DMS79 (cell line): ENCODE results near the gene ZDHHC3.

Experiments used
- DNase-seq: peaks from one replicate; lab custom pipeline; 2025; lab: John Stamatoyannopoulos, UW

Gene ZDHHC3, protein sequence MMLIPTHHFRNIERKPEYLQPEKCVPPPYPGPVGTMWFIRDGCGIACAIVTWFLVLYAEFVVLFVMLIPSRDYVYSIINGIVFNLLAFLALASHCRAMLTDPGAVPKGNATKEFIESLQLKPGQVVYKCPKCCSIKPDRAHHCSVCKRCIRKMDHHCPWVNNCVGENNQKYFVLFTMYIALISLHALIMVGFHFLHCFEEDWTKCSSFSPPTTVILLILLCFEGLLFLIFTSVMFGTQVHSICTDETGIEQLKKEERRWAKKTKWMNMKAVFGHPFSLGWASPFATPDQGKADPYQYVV

DNA sequence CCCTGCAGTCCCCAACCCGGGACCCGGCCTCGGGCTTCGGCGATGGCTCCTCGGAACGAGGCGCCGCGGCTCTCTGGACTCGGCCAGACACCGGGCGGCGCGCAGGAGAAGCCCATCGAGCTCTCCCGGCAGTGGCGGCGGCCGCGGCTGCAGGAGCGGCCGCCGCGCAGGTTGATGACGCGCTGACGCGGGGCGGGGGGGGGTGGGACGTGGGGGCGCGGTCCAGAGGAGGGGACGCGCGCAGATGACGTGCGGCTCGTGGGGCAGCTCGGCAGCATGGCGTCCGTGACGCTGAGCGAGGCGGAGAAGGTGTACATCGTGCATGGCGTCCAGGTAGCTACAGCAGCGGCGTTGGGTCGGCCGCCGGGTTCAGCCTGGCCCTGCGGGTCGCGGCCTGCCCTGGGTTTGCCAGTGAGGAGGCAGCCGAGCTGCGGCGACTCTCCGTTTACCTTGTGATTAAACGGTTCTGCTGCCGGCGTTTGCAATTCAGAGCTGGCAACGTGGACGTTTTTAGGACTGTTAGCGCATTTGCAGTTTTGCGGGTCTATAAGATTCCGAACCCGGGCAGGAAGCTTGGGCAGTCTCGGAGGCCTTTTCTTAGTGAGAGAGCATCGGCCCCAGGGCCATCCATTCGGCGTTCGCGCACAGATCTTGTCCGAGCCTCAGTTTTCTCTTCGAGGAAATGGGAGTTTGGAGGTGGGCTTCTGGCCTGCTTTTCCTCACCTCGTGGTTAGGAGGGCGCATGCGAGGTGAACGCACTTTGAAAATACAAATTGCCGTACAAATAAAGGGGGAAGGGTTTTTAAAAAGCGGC, at the start of gene ZDHHC3, which contains the start of gene EXOSC7:
Gene ZDHHC3 (minus strand): TSS at position 173 of the 814 bp plus-strand sequence. CDS start 16,738 bp downstream, outside the sequence.
Gene EXOSC7 (plus strand): TSS at position 243 of the 814 bp plus-strand sequence. CDS start 34 bp downstream, at position 277.
- peak; percentile 25 for DNase-seq

DNA sequence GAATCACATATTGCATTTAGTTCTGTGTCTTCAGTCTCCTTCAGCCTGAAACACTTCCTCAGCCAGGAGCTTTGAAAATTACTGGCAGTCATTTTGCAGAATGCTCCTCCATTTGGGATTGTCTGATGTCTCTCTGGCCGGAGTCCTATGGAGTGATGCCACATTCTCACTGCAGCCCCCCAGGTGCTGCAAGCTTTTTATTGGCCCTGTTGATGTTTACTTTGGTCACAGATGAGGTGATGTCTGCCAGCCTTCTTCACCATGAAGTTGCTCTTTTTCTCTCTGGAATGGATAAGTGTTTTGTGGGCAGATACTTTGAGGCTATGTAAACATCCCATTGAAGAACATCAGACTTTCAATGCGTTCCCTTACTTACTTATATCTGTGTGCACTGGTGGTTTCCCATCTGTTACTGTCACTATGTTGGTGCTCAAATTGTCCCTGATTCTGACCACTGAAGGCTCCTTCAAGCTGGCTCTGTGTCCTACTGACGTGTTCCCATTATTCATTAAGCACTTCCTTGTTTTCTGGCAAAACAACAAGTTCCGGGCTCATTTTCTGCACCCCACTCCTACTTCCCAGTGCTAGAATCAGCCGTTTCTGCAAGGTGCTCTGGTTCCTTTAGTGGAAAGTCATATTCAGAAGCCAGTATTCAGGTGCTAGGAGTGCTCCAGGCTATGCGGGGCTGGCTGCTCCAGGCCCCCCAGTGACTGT, 48.7 kb upstream of the ZDHHC3 start:
- no peak for DNase-seq

DNA sequence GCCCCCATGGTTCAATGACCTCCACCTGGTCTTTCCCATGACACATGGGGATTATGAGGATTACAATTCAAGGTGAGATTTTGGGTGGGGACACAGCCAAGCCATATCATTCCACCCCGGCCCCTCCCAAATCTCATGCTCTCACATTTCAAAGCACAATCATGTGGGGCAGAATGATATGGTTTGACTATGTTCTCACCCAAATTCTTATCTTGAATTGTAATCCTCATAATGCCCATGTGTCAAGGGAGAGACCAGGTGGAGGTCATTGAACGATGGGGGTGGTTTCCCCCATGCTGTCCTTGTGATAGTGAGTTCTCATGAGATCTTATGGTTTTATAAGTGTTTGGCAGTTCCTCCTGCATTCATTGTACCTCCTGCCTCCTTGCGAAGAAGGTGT, 47.7 kb upstream of the ZDHHC3 start:
- DNase-seq = no peak

DNA sequence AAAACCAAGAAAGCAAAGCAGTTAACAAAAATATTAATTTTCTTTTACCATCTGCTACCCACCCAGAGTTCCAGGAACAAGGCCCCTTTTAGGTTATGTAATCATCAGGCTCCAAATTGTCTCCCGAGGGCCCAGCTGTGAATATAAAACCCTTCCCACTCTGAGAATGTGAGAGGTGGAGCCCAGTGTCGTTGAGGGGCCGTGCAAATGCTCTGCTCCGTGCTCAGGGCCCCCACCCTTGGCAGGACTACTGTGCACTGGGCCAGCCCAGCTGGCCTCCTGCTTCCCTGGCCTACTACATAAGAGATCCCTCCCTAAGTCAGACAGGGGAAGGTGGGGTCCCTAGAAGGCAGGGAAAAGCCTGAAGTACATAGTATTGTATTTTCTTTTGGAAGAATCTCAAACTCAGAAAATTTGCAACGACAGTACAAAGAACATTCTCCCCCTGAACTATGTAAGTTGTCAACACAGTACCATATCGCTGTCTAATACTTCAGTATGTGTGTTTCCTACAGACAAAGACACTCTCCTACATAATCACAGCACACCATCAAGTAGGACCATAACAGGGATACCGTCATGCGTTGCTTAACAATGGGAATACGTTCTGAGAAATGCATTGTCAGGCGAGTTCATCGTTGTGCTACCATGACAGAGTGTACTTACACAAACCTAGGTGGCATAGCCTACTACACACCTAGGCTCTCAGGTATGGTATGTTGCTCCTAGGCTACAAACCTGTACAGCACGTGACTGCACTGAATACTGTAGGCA, 45.7 kb upstream of the ZDHHC3 start:
- DNase-seq = no peak

DNA sequence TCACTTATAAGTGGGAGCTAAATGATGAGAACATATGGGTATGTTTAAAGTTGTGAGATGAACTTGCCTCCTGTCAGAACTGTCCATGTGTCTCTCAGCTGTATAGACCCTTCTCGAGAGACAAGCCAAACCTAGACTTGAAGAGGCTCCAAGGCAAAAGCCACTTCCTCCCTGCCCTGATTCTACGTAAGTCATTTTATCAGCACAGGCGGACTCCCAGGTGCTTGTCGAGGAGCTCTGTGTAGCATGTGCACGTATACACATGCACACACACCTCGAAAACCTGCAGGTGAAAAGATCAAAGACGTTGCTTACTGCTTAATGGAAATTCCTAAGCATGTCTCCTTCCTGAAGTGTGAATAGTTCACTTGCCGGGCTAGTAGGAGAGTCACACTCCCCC, 44.6 kb upstream of the ZDHHC3 start:
- no peak for DNase-seq

DNA sequence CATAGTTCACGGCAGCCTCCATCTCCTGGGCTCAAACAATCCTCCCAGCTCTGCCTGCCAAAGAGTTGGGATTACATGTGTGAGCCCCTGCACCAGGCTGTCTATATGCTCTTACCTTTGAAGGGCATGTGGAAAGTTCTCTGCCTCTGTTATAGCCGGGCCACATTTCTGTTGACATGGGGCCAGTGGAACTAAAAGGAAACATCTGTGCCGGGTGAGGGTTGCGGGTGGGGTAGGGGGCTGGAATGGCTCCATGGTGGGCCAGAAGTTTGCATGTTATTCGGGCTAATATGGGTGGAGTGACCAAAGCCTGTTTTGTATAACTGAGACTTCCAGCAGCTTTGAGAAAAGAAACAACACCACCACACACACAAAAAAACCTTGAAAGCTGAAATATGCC, 41.8 kb upstream of the ZDHHC3 start:
- no peak for DNase-seq

DNA sequence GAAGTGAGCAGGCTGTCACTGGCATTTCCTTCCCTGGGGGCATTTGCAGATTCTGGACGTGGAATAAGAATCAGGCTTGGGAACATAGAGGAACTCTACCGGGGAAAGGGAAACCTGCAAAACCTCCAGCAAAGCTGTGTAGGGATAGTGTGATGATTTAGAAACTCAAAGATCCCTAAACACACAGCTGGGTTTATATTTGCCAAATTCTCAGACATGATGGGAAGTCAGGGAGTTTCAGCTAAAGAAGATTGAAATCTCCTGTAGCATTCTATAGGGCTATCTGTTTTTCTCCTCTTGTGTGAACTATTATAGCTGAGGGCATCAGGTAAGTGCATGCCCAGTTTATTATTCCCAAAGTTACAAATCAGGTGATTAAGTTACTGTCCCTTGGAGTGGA, 40.9 kb upstream of the ZDHHC3 start:
- DNase-seq = no peak

DNA sequence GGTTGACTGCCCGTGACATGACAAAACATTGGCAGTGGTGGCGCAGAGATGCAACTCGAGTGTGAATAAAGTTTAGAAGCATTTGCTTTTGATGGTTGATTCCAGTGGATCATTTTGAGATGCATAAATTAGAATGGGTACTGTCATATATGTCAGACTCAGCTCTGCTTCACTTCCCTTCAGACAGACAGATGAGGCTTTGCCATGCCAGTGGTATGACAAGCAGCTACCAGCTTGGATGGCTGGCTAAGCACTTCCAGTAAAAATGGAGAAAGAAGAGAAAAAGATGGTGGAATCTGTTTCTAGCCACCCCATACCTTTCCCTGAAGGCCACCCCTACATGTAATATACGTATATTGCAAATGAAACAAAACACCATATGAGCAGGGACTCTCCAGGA, 36.6 kb upstream of the ZDHHC3 start:
- no peak for DNase-seq

DNA sequence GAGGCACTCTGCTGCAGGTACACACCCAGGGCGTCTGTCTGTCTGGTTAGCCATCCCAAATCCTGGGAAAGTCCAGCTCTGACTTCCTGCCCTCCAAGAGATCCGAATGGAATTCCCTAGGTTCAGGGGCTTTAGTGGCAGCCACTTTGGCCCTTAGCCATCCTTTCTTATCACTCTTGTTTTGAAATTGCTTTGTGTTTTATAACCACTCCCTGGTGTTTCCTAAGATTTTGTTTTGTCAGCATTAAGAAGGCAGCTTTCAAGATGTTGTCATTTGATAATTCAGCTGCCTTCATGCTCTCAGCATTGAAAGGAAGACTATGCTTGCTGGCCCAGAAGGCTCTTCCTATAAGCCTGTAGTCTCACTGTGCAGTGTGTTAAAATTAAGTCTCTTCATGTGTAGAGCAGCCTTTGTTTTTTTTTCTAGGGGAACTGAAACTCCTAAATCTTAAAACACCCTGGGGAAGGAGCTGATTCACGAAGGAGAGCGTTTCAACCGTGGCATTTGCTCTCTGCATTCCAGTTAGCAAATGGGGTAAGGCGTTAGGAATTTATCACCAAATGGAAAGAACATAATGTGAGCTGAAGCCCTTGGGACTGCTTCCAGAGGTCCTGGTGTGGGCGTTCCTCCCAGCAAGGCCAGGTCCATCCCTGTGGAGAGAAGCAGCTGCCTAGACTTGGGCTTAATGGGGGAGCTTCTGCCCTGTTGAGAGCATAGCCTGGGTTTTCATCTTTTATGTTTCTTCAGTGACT, 36.0 kb upstream of the ZDHHC3 start:
- DNase-seq = no peak

DNA sequence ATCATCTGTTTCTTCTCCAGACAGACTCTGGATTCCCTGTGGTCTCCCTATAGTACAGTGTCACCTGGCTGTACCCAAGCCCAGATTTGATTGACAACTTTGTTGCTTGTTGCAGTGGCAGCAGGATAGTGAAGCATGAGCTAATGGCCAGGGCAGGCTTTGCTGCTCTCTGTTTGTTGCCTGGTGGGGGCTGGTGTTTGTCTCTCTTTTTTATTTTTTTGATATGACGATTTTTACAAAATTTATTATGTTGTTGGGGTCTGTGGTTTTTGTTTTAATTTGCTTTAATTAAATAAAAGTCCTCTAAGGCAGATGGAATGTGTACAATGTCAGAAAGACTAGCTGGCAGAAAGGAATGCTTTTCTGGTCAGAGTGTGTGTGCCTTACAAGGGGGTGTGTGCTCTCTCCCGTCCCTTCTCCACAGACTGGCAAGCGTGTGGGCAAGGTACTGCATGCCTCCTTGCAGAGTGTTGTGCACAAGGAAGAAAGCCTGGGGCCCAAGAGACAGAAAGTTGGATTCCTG, 34.9 kb upstream of the ZDHHC3 start:
- DNase-seq = no peak

DNA sequence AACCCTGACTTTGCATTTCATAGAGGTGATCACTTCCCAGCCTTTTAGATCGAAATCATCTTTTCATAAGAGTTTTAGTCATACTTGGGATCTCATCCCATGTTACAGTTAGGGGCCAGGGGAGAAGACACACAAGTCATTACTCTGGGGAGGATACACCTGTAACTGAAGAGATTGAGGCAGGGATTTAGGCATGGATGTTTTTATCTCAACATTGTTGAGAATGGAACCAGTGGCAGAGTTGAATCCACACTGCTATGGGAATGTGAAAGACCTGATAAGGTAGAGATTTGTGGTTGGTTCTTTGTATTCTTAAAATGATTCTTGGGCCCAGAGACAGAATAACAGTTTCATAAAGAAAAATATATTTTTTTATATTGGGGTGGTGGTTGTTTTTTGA, 33.9 kb upstream of the ZDHHC3 start:
- DNase-seq = no peak

DNA sequence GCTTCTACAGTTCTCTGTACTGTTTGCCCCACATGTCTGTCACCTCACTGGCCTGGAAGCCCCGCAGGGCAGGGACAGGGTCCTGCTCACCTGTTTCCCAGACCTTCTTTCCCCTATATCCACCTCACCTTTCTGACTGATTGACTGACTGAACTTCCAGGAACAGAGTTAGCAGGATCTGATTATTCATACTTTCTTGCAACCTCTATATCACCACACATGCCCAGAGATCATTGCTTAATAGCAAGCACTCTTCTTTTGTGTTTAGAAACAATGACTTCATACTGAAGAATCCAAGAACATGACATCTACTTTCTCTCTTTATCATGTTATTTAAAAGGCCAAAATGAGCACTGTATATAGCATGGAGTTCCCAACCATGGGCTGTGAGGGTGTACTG, 32.1 kb upstream of the ZDHHC3 start:
- no peak for DNase-seq

DNA sequence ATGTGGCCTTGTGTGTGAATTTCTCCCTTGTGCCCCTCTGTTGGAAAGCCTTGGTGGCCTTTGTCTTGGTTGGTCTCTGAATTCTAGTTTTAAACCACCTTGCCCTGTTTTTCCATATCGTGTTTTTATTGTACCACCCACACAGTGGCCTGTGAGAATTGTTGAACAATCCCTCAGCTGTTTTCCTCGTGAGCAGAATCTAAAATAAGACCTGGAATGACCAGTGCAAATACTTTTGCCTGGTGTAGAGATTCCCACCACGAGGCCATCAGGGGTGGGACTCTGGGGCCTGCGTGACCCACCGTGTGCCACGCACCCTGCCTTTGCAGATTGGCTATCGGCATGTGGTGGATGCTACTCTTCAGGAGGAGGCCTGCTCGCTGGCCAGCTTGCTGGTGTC, 31.1 kb upstream of the ZDHHC3 start:
- no peak for DNase-seq

DNA sequence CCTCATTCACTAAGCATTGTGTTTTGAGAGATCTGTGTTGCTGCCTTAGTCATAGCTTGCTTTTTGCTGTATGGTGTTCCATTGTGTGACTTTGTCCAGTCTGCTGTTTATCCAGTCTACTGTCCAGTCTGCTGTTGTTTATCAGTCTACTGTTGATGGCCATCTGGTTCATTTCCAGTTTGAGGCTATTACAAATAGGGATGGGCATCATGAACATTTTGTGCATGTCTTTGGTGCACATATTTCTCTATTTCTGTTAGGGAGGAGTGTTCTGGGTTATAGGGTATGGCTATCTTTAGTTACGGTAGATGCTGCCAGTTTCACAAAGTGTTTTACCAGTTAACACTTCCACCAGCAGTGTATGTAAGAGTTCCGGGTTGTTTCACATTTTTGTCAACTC, 27.9 kb upstream of the ZDHHC3 start:
- no peak for DNase-seq

DNA sequence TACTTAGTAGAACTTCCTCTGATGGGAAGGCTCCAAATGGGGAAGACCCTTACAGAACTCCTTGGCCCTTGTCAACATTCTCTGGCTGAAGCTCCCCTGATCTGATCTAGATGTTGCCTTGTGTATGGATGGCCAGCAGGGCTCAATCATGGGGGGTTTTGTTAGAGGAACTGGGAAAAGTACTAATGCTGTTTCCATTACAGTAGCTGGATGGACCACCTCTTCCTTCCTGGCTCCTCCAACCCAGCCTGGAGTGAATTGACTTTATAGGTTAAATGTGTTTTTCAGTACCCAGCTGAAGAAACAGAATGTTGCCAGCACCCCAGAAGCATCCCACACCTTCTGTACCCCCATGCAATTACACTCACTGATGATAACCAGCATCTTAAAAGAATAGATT, 27.4 kb upstream of the ZDHHC3 start:
- DNase-seq = no peak

DNA sequence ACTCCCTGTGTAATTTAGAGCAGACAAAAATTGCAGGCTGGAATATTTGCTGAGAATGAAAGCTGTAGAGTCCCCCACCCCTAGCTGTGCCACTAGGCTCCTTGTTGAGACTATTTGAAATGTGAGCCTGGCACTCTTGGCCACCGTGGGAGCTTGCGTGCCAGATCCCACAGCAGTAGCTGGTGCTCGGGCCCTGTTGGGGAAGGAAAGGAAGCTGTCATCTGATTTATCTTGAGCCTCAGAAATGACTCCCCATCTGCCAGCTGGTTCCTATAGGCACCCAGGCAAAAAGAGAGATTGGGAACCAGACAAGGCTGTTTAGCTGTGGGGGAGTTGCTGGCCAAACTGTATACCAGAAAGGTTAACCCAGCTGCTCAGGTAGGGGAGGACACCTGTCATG, 26.7 kb upstream of the ZDHHC3 start:
- no peak for DNase-seq

DNA sequence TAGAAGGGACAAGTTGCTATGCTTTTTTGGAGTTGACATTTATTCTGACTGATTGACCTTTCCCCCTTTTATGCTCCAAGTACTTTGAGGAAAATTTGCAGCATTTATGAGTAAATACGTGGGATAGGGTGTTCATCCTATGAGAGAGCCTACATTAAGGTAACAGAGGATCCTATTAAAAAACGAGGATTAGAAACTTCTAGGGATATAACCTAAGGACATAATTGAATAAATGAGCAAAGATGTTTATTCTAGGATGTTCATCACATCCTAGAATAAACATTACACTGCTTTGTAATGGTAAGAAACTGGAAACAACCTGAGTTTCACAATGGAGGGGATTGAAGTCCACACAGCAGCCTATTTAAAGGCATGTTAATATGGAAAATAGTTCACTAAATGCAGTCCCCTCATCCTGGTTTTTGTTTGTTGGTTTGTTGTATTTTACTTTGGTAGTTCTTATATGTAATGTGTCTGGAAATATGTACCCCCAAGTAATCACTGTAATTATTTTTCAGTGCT, 26.2 kb upstream of the ZDHHC3 start:
- no peak for DNase-seq

DNA sequence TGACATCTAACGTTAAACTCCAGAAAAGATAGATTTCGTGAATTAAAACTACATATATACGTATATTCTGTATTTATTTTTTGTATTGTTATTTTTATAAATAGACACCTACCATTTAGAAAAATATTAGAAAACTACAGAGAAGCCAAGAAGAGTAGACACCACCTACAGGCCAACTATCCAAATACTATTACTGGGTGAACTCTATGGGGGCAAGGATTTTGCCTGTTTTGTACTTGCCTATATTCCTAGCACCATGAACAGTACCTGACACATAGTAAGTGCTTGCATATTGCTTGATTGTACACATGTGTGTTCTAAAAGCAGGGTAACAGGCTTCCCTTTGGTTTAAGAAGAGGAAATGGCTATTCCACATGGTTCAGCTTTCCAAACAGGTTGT, 25.8 kb upstream of the ZDHHC3 start:
- DNase-seq = no peak

DNA sequence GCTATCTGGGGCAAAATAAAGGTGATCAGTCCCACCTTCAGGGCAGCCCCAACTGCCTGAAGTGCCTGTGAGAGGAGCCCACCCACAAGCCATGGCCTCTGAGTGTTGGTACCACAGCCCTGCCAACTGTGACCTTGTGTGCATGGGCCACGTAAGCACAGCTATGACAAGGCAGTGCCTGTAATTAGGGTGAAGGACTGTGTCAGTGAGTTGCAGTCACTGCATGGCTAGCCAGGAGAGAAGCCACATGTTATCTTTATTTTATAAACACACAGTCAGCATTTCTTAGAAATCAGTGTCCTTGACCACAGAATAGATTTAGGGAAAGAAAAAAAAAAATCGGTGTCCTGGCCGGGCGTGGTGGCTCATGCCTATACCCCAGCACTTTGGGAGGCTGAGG, 24.8 kb upstream of the ZDHHC3 start:
- DNase-seq = no peak

DNA sequence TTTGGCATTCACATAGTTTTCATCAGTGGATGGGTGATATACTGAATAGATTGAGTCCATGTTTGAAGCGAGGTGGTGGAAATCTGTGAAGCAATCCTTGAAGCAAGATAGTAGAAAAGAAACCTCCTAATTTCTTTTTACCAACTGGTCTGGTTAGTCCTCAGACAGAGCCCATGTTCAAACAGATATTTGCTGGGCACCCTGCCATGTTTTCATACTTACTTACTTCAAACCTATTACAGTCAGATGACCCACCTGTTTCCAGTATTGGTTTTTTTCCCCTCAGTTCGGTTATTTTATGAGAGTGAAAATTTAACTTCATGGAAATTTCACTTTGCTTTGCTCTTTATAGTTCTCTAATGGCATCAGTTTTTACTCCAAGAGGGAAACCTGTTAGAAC, 23.8 kb upstream of the ZDHHC3 start:
- DNase-seq = no peak

DNA sequence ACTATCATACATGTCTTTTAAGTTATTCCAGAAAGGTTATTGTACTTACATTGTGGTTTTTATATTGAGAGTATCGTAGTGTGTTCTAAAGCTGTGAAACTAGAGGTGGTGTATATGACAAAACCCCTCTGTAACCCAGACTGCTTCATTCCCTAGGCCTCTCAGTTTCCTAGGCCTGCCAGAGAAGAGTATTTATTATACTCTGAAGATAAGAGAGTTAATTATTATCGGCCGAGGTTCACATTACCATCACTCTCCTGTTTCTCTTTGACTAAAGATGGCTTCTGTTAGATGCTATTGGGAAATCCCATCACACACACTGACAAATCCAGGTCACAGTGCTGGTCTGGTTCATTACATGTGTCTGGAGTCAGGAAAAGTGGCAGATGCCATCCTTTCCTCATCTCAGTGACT, 20.6 kb upstream of the ZDHHC3 start:
- DNase-seq = no peak
